ENCODE measurements around the gene MRTFB.
"Not testable (repeated sequence)": the region's sequence is repeated elsewhere in the genome, so short reads cannot be mapped to it uniquely, and the experiment has no call there.

Gene MRTFB

DNA sequence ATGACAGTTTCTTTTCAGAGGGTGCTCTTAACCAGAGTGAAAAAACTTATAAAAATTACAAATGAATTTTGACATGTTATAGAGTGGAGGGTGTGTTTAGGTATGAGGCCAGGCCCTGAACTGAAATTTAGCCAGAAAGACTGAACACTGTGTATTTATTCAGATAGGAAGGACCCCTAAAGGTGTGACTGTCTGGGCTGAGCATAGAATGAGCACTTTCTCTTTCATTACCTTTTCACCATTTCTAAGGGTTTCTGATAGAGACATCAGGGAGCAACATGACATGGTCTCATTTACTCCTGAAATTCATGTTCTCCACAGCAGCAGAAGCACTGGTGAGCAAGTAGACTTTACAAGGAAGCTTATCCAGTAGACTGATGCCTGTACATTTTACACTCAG lies 32.9 kb downstream of the MRTFB start:
- DNase-seq (ENCODE audit: insufficient read length, low spot score) (no peak), FAIRE-seq (no peak)

DNA sequence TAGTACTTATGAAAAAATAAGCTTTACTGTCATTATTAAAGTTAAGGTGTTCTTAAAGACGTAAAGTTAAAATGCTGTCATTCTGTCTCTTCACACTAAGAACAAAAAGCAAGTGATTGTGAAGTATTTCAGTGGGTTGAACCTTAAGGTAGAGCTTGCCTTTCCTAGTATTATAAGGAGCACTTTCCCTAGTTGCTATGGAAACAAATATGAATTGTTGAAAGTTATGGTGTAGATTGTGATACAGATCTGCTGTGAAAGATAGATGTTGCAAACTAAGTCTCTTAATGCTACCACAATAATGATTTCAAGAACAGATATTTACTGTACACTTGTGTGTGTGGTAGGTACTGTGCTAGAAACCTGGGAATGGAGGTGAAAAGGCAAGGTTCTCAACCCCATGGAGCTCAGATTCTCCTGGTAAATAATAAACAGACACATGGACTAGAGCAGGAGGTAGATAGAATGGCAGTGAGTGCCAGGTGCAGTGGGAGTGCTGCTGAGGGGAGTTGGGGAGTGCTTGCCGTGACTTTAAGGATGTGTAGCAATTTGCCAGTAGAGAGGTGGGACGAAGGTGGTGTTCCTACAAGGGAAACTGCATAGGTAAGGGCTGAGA lies 34.7 kb downstream of the MRTFB start:
- DNase-seq (ENCODE audit: insufficient read length, low spot score) (no peak), FAIRE-seq (no peak)

DNA sequence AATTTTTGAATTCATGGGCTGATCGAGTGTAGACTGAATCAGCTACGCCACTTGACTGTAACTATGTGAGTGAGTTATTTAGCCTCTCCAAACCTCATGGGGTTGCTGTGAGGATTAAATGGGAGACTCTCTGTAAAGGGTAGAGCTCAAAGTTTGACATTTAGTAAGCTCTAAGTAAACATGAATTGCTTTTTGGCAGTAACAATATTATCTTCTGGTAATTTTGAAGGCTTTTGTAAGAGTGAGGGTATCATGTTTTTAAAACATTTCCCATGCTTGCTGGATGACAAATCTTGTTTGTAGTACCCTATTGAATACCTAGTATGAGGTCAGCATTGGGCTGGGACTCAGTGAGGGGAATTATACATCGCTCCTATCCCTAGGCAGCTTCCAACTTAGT lies 35.3 kb downstream of the MRTFB start:
- DNase-seq (ENCODE audit: insufficient read length, low spot score) = no peak
- FAIRE-seq = no peak

DNA sequence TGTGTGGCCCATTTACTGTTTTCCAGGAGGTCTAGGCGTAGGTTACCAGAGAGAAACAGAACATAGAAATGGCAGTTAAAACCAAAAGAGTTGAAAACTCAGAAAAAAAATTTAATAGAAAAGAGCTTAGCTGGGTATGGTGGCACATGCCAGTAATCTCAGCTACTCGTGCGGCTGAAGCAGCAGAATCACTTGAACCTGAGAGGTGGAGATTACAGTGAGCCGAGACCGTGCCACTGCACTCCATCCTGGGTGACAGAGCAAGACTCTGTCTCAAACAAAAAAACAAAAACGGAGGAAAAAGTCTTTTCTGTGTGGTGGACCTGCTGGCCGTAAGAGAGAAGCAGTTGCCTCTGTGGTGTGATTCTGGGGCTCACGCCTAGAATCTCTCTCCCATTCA lies 35.8 kb downstream of the MRTFB start:
- DNase-seq (ENCODE audit: insufficient read length, low spot score) (no peak), FAIRE-seq (no peak)

DNA sequence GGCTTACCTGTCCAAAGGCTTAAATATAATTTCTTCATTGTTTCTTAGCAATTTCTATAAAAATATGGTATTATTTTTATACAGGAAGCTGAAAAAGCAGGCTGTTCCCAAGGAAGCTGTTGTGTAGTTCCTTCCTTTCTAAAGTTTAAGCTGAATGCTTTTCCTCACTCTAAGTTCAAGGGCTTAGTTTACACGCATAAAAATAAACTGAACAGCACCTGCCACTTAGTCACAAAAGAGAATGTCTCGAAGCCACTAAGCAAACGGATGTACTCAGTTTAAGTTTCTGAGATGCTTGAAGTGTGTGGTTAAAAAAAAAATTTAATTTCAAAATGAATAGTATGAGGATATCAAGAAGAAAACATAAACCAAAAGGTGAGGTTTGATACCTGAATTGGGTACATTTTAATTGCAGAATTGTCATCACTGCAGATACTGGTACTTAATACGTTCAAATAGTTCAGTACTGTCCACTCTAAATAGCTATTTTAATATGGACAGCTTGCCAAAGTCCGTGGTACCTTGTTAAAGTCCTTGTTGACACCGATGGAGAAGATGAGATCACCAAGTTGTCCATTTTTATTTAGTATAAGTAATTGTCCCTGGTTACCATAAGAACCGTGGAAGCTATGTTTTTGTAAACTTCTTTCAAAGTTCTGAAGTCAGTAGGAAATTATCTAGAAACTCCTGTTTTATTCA lies 38.1 kb downstream of the MRTFB start:
- DNase-seq (ENCODE audit: insufficient read length, low spot score) (no peak), FAIRE-seq (no peak)

DNA sequence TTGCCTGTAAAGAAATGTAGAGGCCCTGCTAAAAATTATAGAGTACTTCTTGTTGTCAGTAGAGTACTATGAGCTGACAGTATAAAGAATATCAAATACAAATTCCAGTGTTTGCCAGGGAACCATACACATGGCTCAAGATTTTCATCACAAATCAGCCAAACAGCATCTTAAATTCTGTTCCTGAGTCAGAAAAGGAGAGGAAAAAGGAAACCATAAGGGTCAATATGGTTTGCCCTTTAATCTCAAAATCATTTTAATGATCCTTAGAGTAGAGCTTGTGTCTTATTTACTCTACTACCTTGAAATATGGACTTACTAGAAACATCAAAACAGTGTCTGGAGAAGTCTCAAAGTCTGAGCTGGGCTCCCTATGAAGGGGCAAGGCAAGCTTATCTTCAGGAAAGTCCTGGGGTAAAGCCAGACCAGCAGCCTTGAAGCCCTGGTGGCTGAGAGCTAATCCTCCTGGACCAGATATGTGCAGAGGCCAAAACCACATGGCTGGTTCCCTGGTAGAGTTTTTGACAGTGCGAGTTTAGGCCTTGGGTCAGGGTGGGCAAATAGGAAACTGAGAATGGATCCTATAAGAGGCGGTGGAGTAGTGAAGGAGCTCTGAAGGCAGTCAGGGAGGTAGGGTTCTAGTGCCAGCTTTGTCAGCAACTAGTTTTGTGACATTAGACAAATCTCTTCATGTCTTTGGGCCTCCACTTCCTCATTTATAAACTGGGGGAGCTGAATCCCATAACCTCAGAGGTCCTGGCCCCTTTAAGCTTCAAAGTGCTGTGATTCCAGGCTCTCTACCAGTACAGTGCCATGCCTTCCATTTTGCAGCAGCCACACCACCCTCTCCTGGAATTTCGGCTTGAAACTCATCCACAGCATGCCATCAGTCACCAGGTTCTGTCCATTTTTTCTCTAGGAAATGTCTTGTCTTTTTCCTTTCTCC lies 38.9 kb downstream of the MRTFB start:
- no peak for FAIRE-seq
- DNase-seq (ENCODE audit: insufficient read length, low spot score) = no peak

- FAIRE-seq (no peak), DNase-seq (ENCODE audit: insufficient read length, low spot score) (no peak)
These were observed 39.7 kb downstream of the MRTFB start for GRCh38 chr16:14110728-14111251.

DNA sequence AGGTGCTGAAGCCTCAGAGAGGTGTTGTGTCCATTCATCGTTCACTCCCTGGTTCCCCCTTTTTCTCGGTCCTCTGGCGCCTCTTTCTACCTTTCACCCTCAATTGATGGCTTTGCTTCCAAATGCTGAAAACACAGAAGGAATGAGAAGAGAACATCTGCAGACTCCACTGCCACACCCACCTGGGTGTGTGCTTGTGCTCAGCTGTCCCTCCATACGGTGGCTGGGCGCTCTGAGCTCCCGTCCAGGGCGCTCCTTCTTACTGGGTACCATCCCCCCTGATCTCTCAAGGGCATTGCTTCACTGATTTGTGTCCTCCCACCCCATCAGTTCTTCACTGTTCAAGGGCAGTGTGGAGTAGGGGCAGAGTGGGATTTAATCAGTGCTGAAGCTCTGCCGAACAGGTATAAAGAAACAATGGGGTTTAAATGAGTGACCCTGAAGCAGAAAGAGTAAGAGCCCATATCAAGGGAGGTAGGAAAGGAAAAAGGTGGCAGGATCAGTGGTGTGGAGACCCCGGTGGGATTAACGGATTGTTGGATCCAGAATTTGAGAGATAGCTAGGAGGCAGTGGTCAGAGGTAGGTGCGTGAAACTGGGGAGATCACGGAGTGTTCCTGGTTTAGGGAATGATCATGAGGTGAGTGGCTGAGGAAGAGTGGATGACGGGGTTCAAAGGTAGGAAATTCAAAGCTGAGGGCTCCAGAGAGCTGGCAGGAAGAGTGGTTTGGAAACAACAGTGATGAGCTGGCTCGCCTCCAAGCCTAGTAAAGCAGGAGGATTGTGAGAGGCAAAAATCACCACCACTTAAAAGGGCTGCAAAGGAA lies 40.8 kb downstream of the MRTFB start:
- DNase-seq (ENCODE audit: insufficient read length, low spot score) = no peak
- no peak for FAIRE-seq

- no peak for FAIRE-seq
- no peak for DNase-seq (ENCODE audit: insufficient read length, low spot score)
These were observed 41.4 kb downstream of the MRTFB start for GRCh38 chr16:14112539-14112856.

DNA sequence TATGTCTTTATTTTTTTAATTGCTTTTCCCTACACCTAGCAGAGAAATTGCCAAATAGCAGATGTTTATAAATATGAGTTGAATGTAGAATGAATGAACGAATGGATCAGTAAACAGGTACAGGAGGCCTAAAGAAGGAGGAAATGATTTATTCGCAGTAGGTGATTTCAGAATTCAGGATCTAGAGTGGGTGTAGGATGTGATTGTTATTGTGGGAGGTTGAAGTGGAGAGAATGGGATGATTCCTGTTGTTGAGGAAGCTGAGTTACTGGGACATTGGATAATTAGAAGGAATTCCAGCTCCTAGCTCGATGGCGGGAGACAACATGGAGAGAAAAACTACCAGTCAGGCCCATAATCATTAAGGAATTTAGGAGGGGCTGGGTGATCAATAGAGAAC lies 42.2 kb downstream of the MRTFB start:
- no peak for FAIRE-seq
- no peak for DNase-seq (ENCODE audit: insufficient read length, low spot score)

- FAIRE-seq = no peak
- no peak for DNase-seq (ENCODE audit: insufficient read length, low spot score)
These were observed 45.9 kb downstream of the MRTFB start for GRCh38 chr16:14117051-14117450.

DNA sequence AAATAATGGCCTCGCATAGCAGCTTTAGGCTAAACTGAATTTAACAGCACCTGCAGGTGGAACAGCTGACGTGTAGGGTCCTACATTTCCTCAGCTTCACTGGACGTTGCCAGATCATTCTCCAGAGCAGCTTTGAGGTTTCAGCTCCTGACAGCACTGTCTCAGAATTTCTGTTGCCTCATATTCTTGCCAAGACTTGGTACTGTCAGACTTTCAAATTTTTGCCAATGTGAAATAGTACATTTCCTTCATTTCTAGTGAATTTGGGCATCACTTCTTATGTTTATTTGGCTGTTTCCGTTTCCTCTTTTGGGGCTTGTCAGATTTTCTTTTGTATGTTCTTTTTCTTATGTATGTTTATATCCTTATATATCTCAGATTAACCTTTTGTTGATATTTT lies 48.7 kb downstream of the MRTFB start:
- FAIRE-seq = no peak
- DNase-seq (ENCODE audit: insufficient read length, low spot score) = no peak

GRCh38 chr16:14120335-14120734 lies 49.2 kb downstream of the MRTFB start:
- no peak for FAIRE-seq
- DNase-seq (ENCODE audit: insufficient read length, low spot score) = no peak

DNA sequence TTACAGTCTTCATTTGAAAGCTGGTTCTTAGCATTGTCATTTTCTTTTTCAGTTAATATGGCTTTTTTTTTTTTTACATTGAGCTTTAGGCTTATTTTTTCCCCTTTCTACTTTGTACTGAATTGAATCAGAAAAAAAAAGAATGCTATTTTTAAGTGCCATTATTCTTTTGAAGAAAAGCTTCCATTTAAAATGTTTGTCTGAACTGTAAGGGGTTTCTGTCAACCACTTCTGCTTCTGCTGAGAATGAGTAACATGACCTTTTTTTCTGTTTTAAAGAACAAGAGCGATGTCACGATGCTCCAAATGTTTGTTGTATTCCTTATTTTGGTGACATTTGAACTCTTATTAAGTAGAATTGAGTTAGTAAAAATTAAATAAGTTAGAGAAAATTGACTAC lies 50.0 kb downstream of the MRTFB start:
- FAIRE-seq (no peak), DNase-seq (ENCODE audit: insufficient read length, low spot score) (no peak)

DNA sequence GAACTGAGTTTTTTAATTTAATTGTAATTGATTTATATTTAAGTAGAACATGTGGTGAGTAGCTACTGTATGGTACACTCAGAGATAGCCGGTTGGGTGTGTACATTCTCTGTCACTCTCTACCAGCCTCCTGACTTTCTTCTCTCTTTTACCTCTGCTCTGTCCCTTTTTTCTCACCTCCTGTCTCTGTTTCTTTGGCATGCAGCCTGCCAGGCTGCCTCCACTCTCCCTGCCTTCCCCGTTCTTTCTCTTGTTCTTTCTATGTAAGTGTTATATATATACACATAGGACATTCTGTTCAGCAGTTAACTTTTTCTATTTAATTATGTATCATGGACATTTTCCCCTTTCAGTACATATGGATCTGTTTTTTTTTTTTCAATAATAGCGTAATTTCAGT lies 50.8 kb downstream of the MRTFB start:
- no peak for FAIRE-seq
- DNase-seq (ENCODE audit: insufficient read length, low spot score) = no peak

GRCh38 chr16:14122430-14122829 lies 51.3 kb downstream of the MRTFB start:
- not testable (repeated sequence) for DNase-seq (ENCODE audit: insufficient read length, low spot score); FAIRE-seq

DNA sequence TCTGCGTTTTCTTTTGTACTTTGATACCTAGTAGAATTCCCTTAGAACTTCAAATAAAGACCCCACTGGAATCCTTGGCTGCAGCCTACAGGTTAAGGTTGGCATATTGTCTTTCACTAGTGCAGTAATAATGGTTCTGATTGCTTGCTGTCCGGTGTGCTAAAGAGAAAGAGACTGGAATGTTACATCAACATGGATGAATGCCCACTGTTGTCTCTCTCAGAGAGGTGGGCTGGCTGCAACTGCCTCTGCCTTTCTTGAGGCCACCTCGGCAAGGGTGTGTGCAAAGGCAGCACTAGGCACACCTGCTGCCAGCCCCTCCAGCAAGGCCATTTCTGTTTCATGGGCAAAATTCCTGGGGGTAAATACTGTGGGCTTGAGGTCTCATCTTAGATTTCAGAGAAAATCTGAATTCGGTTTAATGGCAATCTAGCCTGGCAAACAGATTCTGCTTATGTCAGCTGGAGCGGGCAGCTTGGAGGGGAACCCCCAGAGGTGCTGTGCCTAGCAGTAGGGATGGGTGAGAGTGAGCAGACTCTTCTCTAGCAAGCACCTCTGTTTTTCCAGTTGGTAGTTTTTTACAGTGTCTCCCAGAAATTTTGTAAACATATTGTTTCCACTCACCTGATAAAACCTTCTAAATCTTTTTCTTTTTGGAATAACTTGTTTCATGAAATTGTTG lies 54.0 kb downstream of the MRTFB start:
- no peak for FAIRE-seq
- no peak for DNase-seq (ENCODE audit: insufficient read length, low spot score)

DNA sequence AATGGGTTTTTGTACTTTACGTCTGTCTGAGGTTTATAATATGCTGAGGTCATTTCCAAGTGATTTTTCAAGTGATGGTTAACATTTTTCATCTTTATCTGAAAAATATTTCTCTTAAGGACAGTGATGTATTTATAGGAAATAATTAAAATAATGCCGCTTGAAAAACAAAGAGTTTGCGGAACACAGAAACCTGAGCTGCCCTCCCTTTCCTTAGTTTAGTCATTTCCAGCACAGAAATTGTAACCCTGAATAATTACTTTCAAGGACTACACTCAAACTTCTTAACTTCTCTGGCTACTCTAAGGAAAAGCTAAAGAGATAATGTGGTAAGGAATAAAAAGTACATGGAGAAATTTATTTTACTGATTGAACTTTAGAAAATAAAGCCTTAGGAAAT lies 54.6 kb downstream of the MRTFB start:
- FAIRE-seq (no peak), DNase-seq (ENCODE audit: insufficient read length, low spot score) (no peak)

DNA sequence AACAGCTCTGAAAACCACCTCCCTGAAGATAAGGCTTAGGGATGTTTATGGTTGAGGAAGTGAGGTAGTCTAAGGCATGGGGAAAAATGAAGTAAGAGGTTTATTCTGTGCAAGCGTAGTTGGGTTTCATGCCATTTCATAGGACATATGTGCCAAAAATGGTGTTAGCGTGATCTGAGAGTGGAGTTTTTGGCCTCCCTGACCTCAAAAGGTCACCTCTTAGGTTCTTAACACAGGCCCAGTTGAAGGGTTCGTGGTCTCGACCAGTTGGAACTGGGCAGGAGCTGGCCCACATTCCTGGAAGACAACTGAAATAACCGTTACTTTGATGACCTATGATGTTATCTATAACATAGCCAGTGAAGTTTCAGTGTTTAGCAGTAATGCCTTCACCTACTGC lies 57.0 kb downstream of the MRTFB start:
- FAIRE-seq (no peak), DNase-seq (ENCODE audit: insufficient read length, low spot score) (no peak)

GRCh38 chr16:14129502-14129901 lies 58.4 kb downstream of the MRTFB start:
- FAIRE-seq (no peak), DNase-seq (ENCODE audit: insufficient read length, low spot score) (no peak)
